Measurements from ENCODE around the gene HOXA4. TPM values are rescaled to one million over a fixed set of nuclear protein-coding genes. Genes with fewer than 3 reads are reported as not detected.

Gene HOXA4
- total and polyA plus RNA-seq, 12 donors, result 3.3 to 12.6 (median 6.8) TPM

DNA sequence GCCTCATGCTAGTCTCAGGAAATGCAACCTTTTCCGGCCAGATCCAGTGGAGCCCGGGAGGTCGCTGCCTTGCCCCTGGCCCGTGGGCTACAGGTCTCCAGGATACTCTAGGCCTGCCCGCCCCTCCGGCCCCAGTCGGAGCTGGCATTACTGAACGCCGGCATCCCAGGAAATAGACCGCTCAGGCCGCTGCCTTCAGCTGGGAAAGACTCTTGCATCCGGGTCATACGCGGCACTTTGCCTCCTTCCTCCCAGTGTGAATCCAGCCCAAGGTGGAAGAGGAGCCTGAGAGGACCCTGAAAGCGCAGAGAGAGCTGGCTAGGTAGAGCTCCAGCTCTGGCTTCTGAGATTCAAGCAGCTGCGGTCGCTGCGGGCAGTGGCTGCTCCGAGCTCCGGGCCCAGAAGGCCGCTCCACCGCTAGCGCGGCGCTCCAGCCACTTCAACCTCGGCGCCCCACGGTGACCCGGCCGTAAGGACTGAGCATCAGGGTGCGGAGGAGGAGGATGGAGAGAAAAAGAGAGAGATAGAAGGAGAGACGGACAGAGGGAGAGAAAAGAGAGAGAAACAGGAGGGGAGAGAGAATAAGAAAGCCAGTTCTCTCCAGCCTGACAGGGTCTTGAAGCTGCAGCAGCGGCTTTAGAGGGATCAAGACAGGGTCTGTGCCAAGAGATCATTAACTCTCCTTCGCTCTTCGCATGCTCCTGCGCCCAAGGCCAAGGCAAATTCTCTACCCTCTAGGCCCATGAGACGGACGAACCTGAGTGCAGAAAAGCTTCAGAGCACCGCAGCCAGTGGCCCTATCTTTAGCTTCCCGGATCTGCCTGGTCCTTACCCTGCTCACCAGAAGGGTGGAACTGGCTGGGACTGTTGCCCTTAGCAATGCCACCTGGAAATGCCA lies 45.3 kb upstream of the HOXA4 start:
- WGBS, 4 donors, result 83 to 85% (median 84%) methylated on average over 20 to 40 of the region's 40 CpGs
- no peaks in the 10 kb centered on the region for H3K9me3 ChIP-seq (replicated peaks in 1 of 3)
- intact Hi-C loops (cut with DNase I), result no loop called here
- peaks cover 55% of the 10 kb centered on the region for H3K27me3 ChIP-seq
- no peak overlapping the region for H3K4me3 ChIP-seq
- peak in 3 of 7 donors; percentile 17 to 47 (median 22) for DNase-seq
- H3K4me1 ChIP-seq (replicated peaks in 1 of 2), result peaks cover 16 to 25% of the 10 kb centered on the region in 2 donors
- TF ChIP-seq, protein P1, sequence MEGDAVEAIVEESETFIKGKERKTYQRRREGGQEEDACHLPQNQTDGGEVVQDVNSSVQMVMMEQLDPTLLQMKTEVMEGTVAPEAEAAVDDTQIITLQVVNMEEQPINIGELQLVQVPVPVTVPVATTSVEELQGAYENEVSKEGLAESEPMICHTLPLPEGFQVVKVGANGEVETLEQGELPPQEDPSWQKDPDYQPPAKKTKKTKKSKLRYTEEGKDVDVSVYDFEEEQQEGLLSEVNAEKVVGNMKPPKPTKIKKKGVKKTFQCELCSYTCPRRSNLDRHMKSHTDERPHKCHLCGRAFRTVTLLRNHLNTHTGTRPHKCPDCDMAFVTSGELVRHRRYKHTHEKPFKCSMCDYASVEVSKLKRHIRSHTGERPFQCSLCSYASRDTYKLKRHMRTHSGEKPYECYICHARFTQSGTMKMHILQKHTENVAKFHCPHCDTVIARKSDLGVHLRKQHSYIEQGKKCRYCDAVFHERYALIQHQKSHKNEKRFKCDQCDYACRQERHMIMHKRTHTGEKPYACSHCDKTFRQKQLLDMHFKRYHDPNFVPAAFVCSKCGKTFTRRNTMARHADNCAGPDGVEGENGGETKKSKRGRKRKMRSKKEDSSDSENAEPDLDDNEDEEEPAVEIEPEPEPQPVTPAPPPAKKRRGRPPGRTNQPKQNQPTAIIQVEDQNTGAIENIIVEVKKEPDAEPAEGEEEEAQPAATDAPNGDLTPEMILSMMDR (IDR thresholded peaks at IDR 0.05), result no peak
- no peak for TF ChIP-seq POLR2A (IDR thresholded peaks at IDR 0.05)
- H3K36me3 ChIP-seq (replicated peaks in 1 of 2), result no peaks in the 10 kb centered on the region
- H3K27ac ChIP-seq, result no peak overlapping the region

DNA sequence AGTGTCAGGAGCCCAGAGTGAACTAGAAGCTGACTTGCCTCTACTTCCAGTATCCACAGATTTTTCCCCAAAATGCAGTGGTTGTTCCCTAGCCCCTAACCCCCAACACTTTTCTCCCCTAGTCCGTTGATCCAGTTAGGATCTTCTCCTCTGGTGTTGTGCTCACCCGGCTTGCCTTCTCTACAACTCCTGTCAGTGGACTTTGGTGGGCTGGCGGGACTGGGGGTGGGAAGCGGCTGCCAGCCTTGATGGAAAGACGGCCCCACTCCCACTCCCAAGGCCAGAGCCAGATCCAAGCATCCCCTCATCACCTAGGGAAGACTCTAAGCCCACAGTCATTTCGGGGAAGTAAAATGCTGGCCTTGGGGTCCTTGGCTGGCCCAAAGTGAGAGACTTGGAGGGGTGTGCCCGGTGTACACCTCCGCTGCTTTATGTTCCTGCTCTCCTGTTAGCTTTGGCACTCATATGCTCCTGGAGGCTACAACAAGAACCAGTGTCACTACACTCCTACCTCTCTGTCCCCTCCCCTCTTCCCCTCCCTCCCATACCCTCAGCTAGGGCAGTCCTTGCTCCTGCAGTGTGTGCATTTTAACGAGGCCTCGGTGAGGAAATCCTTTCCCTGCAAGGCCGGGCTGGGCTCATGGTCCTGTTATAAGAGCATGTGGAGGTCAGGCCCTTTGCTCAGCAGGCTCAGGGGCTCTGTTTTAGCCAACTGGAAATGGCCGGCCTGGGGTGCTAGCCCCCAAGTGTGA lies 44.5 kb upstream of the HOXA4 start:
- Histone ChIP-seq H3K36me3 (replicated peaks in 1 of 2) (no peaks in the 10 kb centered on the region), H3K27me3 (peaks cover 52% of the 10 kb centered on the region), H3K9me3 (replicated peaks in 1 of 3) (no peaks in the 10 kb centered on the region), H3K4me1 (replicated peaks in 1 of 2) (peaks cover 16 to 25% of the 10 kb centered on the region in 2 donors), H3K4me3 (no peak overlapping the region), H3K27ac (no peak overlapping the region)
- TF ChIP-seq, protein P1 (IDR thresholded peaks at IDR 0.05), result no peak
- TF ChIP-seq POLR2A (IDR thresholded peaks at IDR 0.05), result no peak
- WGBS, 4 donors, result 77 to 84% (median 80%) methylated on average over 10 to 12 of the region's 12 CpGs
- DNase-seq, result peak in 5 of 7 donors; percentile 7 to 50 (median 15)
- intact Hi-C loops (cut with DNase I), result no loop called here

DNA sequence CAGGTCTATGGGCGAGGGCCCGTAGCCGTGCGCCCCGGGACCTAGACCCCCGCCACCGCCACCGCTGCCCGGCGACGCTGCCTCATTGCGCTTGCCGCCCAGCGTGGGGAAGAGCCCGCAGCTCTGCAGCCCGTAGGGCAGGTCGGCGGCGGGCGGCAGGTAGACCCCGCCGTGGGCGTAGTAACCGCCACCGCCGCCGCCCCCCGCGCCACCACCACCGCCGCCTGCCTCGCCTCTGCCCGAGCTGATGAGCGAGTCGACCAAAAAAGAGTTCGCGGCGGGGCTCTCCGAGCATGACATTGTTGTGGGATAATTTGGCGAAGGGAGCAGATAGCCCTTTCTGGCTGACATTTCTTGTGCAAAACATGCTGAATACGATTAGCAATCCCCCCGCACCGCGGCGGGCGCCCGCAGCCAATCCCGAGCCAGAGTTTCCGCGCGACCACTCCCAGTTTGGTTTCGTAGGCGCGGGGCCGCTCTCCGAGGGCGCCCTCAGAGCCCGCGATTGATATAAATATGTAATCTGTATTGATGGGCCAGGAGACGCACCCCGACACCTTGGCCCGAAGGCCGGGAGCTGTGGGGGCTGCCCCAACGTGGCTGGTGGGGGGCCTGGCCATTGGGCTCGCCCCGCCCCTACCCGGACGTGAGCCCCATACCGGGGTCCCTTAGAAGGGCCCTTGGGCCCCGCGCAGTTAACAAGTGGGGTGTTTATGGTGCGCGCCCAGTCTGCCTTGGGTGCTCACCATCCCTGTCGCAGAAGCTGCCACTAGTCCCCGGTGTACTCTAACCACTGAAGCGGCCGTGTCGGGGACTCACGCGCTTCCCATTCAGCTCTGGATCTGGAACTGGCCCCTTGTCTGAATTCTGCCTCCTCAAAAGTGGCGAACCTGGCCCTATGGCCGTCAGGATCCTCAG lies 43.7 kb upstream of the HOXA4 start, which contains the start of gene HOXA10:
TSS of gene HOXA10 (minus strand) at position 365 of the 918 bp plus-strand sequence. CDS start at position 351, 14 bp downstream.
- 9 to 26% (median 13%) methylated on average over 20 to 82 of the region's 82 CpGs for WGBS, 4 donors
- intact Hi-C loops (cut with DNase I), result no loop called here

More for the DNA sequence above, 43.7 kb upstream of the HOXA4 start, which contains the start of gene HOXA10:
- Histone ChIP-seq H3K27me3 (peaks cover 54% of the 10 kb centered on the region), H3K4me1 (replicated peaks in 1 of 2) (peaks cover 16 to 17% of the 10 kb centered on the region in 2 donors), H3K9me3 (replicated peaks in 1 of 3) (no peaks in the 10 kb centered on the region), H3K36me3 (replicated peaks in 1 of 2) (no peaks in the 10 kb centered on the region), H3K27ac (peak within 1 kb of the TSS in 4 of 5 donors; percentile 65 to 89 (median 82)), H3K4me3 (peak within 1 kb of the TSS in 2 of 4 donors; percentile 39 to 66)
- peak in 6 of 7 donors; percentile 15 to 51 (median 21) for DNase-seq
- no peak for TF ChIP-seq POLR2A (IDR thresholded peaks at IDR 0.05)
- TF ChIP-seq, protein P1 (IDR thresholded peaks at IDR 0.05), result no peak
